ENCODE measurements around the gene NBEAL1. TPM values are rescaled to one million over a fixed set of nuclear protein-coding genes. Genes with fewer than 3 reads are reported as not detected.
A peak's percentile ranks its signal among the peaks of the same experiment; 100 is the strongest.

Gene NBEAL1
- total and polyA plus RNA-seq, 2 donors from 2014 or later, result 6.5 to 39.3 TPM

DNA sequence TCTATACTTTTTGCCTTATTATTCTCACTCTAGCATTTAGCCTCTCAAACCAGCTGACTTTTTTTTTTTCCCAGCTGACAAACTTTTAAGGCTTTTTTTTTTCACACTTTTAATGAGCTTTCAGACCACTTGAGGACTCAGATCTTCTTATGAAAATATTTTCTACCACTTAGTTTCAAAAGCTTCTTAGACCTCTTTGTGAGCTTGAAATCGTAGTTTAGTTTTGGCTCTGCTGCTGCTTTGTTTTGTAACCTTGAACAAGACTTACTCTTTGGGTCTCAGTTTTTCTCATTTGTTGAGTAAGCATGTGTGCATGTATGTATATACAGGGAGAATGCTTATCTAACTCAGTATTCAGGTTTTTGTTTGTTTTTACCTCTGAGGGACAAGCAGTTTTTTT is 3.5 kb downstream of the NBEAL1 start:
- intact Hi-C loops (cut with DNase I), result no loop called here
- Histone ChIP-seq H3K9me3 (ENCODE audit: control insufficient read depth in 2 of 3, insufficient read depth in 1 of 3, low read length in 3 of 3) (no peaks in the 10 kb centered on the region), H3K4me1 (ENCODE audit: control insufficient read depth in 2 of 3, insufficient read depth in 2 of 3, low read depth in 1 of 3, low read length in 3 of 3) (peaks cover 0 to 14% (median 6%) of the 10 kb centered on the region in 3 donors), H3K4me3 (ENCODE audit: low read length in 3 of 3) (peak overlapping the region; percentile 7 to 66 (median 32)), H3K27me3 (ENCODE audit: control insufficient read depth, insufficient read depth, low read length) (no peaks in the 10 kb centered on the region), H3K9ac (ENCODE audit: low read length in 3 of 3) (peak overlapping the region in 2 of 3 donors; percentile 49 to 86), H3K27ac (ENCODE audit: low read depth in 2 of 2, low read length in 2 of 2) (peak overlapping the region in 1 of 2 donors; percentile 63), H3K36me3 (ENCODE audit: control insufficient read depth in 2 of 3, insufficient read depth in 3 of 3, low read length in 3 of 3) (no peaks in the 10 kb centered on the region)
- FAIRE-seq (peak; percentile 81), DNase-seq (peak in 1 of 5 donors; percentile 28)
- TF ChIP-seq, protein P1, sequence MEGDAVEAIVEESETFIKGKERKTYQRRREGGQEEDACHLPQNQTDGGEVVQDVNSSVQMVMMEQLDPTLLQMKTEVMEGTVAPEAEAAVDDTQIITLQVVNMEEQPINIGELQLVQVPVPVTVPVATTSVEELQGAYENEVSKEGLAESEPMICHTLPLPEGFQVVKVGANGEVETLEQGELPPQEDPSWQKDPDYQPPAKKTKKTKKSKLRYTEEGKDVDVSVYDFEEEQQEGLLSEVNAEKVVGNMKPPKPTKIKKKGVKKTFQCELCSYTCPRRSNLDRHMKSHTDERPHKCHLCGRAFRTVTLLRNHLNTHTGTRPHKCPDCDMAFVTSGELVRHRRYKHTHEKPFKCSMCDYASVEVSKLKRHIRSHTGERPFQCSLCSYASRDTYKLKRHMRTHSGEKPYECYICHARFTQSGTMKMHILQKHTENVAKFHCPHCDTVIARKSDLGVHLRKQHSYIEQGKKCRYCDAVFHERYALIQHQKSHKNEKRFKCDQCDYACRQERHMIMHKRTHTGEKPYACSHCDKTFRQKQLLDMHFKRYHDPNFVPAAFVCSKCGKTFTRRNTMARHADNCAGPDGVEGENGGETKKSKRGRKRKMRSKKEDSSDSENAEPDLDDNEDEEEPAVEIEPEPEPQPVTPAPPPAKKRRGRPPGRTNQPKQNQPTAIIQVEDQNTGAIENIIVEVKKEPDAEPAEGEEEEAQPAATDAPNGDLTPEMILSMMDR (IDR thresholded peaks at IDR 0.05; ENCODE audit: borderline replicate concordance, extremely low read depth, insufficient read depth), result no peak

DNA sequence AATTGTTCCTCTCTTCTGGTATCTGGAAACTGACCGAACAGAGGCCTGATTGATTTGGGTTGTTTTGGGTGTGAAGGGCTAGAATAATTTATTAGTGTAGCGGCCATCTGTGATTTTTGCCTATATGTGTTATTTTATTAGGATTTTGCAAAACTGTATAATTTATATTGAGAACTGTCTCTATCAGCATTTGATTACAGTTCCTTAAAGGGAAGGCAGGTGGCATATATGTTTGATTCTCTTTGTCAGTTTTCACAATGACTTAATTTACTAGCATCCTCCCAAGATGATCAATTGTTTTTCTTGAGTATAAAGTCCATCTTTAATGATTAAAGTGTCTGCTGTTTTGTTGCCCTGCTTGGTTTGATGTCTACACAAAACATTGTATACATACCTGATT is 4.5 kb downstream of the NBEAL1 start:
- Histone ChIP-seq H3K27me3 (ENCODE audit: control insufficient read depth, insufficient read depth, low read length) (no peaks in the 10 kb centered on the region), H3K4me1 (ENCODE audit: control insufficient read depth in 2 of 3, insufficient read depth in 2 of 3, low read depth in 1 of 3, low read length in 3 of 3) (peaks cover 0 to 19% (median 6%) of the 10 kb centered on the region in 3 donors), H3K9me3 (ENCODE audit: control insufficient read depth in 2 of 3, insufficient read depth in 1 of 3, low read length in 3 of 3) (no peaks in the 10 kb centered on the region), H3K9ac (ENCODE audit: low read length in 3 of 3) (peak overlapping the region in 1 of 3 donors; percentile 21), H3K36me3 (ENCODE audit: control insufficient read depth in 2 of 3, insufficient read depth in 3 of 3, low read length in 3 of 3) (no peaks in the 10 kb centered on the region), H3K27ac (ENCODE audit: low read depth in 2 of 2, low read length in 2 of 2) (peak overlapping the region in 1 of 2 donors; percentile 68), H3K4me3 (ENCODE audit: low read length in 3 of 3) (peak overlapping the region in 2 of 3 donors; percentile 32 to 66)
- DNase-seq (no peak), FAIRE-seq (no peak)
- intact Hi-C loops (cut with DNase I), result no loop called here
- TF ChIP-seq, protein P1 (IDR thresholded peaks at IDR 0.05; ENCODE audit: borderline replicate concordance, extremely low read depth, insufficient read depth), result no peak

DNA sequence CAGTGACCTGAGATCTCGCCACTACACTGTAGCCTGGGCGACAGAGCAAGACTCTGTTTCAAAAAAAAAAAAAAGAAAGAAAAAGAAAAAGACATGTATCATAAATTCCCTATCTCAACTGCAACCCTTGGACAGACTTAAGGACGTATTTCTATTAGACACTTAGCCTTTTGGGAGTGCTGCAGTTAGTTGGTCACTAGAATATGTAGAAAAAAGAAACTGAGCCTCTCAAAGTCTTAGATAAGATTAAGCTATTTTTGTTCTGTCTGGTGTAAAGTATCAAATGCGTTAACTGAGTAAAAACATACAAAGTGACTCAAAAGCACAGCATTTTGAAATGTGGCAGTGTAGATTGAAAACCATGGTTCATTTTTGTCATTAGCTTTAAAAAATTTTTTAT is 7.3 kb downstream of the NBEAL1 start:
- Histone ChIP-seq H3K9me3 (ENCODE audit: control insufficient read depth in 2 of 3, insufficient read depth in 1 of 3, low read length in 3 of 3) (no peaks in the 10 kb centered on the region), H3K4me3 (ENCODE audit: low read length in 3 of 3) (no peak overlapping the region), H3K9ac (ENCODE audit: low read length in 3 of 3) (no peak overlapping the region), H3K27ac (ENCODE audit: low read depth in 2 of 2, low read length in 2 of 2) (peak overlapping the region in 1 of 2 donors; percentile 49), H3K4me1 (ENCODE audit: control insufficient read depth in 2 of 3, insufficient read depth in 2 of 3, low read depth in 1 of 3, low read length in 3 of 3) (peaks cover 0 to 18% (median 3%) of the 10 kb centered on the region in 3 donors), H3K27me3 (ENCODE audit: control insufficient read depth, insufficient read depth, low read length) (no peaks in the 10 kb centered on the region), H3K36me3 (ENCODE audit: control insufficient read depth in 2 of 3, insufficient read depth in 3 of 3, low read length in 3 of 3) (no peaks in the 10 kb centered on the region)
- intact Hi-C loops (cut with DNase I), result no loop called here
- DNase-seq (no peak), FAIRE-seq (no peak)
- TF ChIP-seq, protein P1 (IDR thresholded peaks at IDR 0.05; ENCODE audit: borderline replicate concordance, extremely low read depth, insufficient read depth), result no peak

DNA sequence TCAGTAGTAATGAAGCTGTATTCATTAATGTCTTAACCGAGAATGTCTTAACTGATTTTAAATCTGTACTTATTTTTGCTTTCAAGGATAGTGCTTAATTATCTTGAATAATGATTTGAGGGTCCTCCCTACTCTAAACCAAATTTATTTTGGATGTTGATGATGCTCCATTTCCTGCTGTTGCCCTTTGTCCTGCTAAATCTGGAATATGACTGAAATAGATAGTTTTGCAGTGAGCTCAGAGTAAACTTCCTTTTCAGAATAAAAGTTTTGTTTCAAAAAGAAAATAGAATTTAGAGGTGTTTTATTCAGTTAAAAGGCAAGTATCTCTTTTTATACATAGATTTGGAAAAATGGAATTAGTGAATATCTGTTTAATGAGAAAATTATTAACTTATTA is 8.1 kb downstream of the NBEAL1 start:
- TF ChIP-seq, protein P1 (IDR thresholded peaks at IDR 0.05; ENCODE audit: borderline replicate concordance, extremely low read depth, insufficient read depth), result no peak
- Histone ChIP-seq H3K4me3 (ENCODE audit: low read length in 3 of 3) (no peak overlapping the region), H3K9ac (ENCODE audit: low read length in 3 of 3) (no peak overlapping the region), H3K4me1 (ENCODE audit: control insufficient read depth in 2 of 3, insufficient read depth in 2 of 3, low read depth in 1 of 3, low read length in 3 of 3) (peaks cover 0 to 18% (median 3%) of the 10 kb centered on the region in 3 donors), H3K27me3 (ENCODE audit: control insufficient read depth, insufficient read depth, low read length) (no peaks in the 10 kb centered on the region), H3K9me3 (ENCODE audit: control insufficient read depth in 2 of 3, insufficient read depth in 1 of 3, low read length in 3 of 3) (no peaks in the 10 kb centered on the region), H3K36me3 (ENCODE audit: control insufficient read depth in 2 of 3, insufficient read depth in 3 of 3, low read length in 3 of 3) (no peaks in the 10 kb centered on the region), H3K27ac (ENCODE audit: low read depth in 2 of 2, low read length in 2 of 2) (peak overlapping the region in 1 of 2 donors; percentile 85)
- FAIRE-seq, result peak; percentile 90
- intact Hi-C loops (cut with DNase I), result no loop called here
- peak in 1 of 5 donors; percentile 60 for DNase-seq
